SK-N-SH (cell line): Measurements from ENCODE around the gene CDS1. TPM values are rescaled to one million over a fixed set of nuclear protein-coding genes. Genes with fewer than 3 reads are reported as not detected.

ENCODE experiments used
- CTCF ChIA-PET: fragments of 300-600, 350-600 bp; formaldehyde crosslinking; extraction: SDS; loops from one replicate; lab custom pipeline; 2021; lab: Yijun Ruan, JAX
- POLR2A ChIA-PET: fragments of 350-600 bp; sonication (Branson Sonifier 250); formaldehyde crosslinking; extraction: SDS; loops from one replicate; lab custom pipeline; 2020; ENCODE audit warnings: antibody characterized with exemption, inconsistent platforms; lab: Yijun Ruan, JAX
- DNase-seq: peaks from one replicate; pipeline ENCODE4 v3.0.0; 2012
- H2AFZ ChIP-seq: fragments of 200-600 bp; sonication (generic); 2 replicates; pipeline ENCODE4 v1.8.1; 2016; ENCODE audit warnings: antibody characterized with exemption, mild to moderate bottlenecking, low read depth
- H3F3A ChIP-seq: fragments of 200-600 bp; sonication (generic); replicated peaks from 2 replicates; pipeline ENCODE3; 2016; ENCODE audit warnings: antibody characterized with exemption, mild to moderate bottlenecking; ENCODE audit not compliant: insufficient read depth
- H3K27ac ChIP-seq, 2 experiments: fragments of 200-500 bp in 1 of 2; fragments of 200-600 bp in 1 of 2; sonication (Bioruptor generic) in 1 of 2; sonication (generic), shearing (Covaris generic) in 1 of 2; 2 replicates each; pipeline versions ENCODE4 v1.5.1 to v1.6.1; 2014 to 2016; ENCODE audit warnings: low read depth in 2 of 2, inconsistent platforms in 1 of 2, low read length in 1 of 2, mild to moderate bottlenecking in 1 of 2, mixed read lengths in 1 of 2
- H3K27me3 ChIP-seq: fragments of 200-600 bp; sonication (generic), shearing (Covaris generic); 2 replicates; pipeline ENCODE4 v1.6.1; 2016; ENCODE audit warnings: mixed run types; ENCODE audit not compliant: insufficient read depth
- H3K36me3 ChIP-seq, 2 experiments: fragments of 200-500 bp in 1 of 2; fragments of 200-600 bp in 1 of 2; sonication (Bioruptor generic) in 1 of 2; sonication (generic) in 1 of 2; replicated peaks in 1 of 2; 2 replicates each; pipeline versions ENCODE3 to v1.5.1; 2014 to 2016; ENCODE audit warnings: low read length in 1 of 2, mild to moderate bottlenecking in 1 of 2; ENCODE audit not compliant: insufficient read depth in 2 of 2, control insufficient read depth in 1 of 2
- H3K4me1 ChIP-seq, 2 experiments: fragments of 200-500 bp in 1 of 2; fragments of 200-600 bp in 1 of 2; sonication (Bioruptor generic) in 1 of 2; sonication (generic), shearing (Covaris generic) in 1 of 2; 2 replicates each; pipeline versions ENCODE4 v1.5.1 to v1.6.1; 2014 to 2016; ENCODE audit warnings: low read depth in 1 of 2, low read length in 1 of 2, mixed run types in 1 of 2; ENCODE audit not compliant: insufficient read depth in 2 of 2, control insufficient read depth in 1 of 2
- H3K4me2 ChIP-seq: fragments of 200-600 bp; sonication (generic), shearing (Covaris generic); 2 replicates; pipeline ENCODE4 v1.6.1; 2017; ENCODE audit warnings: mixed run types
- H3K4me3 ChIP-seq, 2 experiments: fragments of 200-500 bp in 1 of 2; fragments of 200-600 bp in 1 of 2; sonication (Bioruptor generic) in 1 of 2; sonication (generic), shearing (Covaris generic) in 1 of 2; 2 replicates each; pipeline versions ENCODE4 v1.5.1 to v1.8.1; 2014 to 2016; ENCODE audit warnings: low read depth in 2 of 2, inconsistent platforms in 1 of 2, low read length in 1 of 2, mild to moderate bottlenecking in 1 of 2, mixed read lengths in 1 of 2, moderate library complexity in 1 of 2
- H3K79me2 ChIP-seq: fragments of 200-600 bp; sonication (generic); 2 replicates; pipeline ENCODE4 v1.8.1; 2017; ENCODE audit warnings: mild to moderate bottlenecking; ENCODE audit not compliant: insufficient read depth
- H3K9ac ChIP-seq: fragments of 200-600 bp; sonication (generic); 2 replicates; pipeline ENCODE4 v1.6.1; 2017; ENCODE audit warnings: mixed run types
- H3K9me2 ChIP-seq: fragments of 200-600 bp; sonication (generic); 2 replicates; pipeline ENCODE4 v1.6.1; 2017; ENCODE audit warnings: mixed run types
- H3K9me3 ChIP-seq: fragments of 200-600 bp; sonication (generic); 2 replicates; pipeline ENCODE4 v1.6.1; 2017; ENCODE audit warnings: mixed run types, mild to moderate bottlenecking, moderate library complexity
- H4K20me1 ChIP-seq: fragments of 200-600 bp; sonication (generic); 2 replicates; pipeline ENCODE4 v1.6.1; 2017; ENCODE audit warnings: mild to moderate bottlenecking, mixed run types; ENCODE audit not compliant: insufficient read depth
- CHD2 ChIP-seq: fragments of 150-350 bp; IDR thresholded peaks from 2 replicates; pipeline ENCODE4 v1.6.1; 2018; ENCODE audit warnings: low read length; ENCODE audit not compliant: partially characterized antibody
- ELF1 ChIP-seq: IDR thresholded peaks from 2 replicates; pipeline ENCODE4 v1.4.0; 2012
- FOXM1 ChIP-seq: IDR thresholded peaks from 2 replicates; pipeline ENCODE4 v1.4.0; 2012; ENCODE audit warnings: low read depth, mild to moderate bottlenecking
- JUND ChIP-seq: IDR thresholded peaks from 2 replicates; pipeline ENCODE4 v1.4.0; 2012
- NFIC ChIP-seq: IDR thresholded peaks from 2 replicates; pipeline ENCODE4 v1.4.0; 2012; ENCODE audit warnings: borderline replicate concordance
- POLR2AphosphoS5 ChIP-seq: IDR thresholded peaks from 2 replicates; pipeline ENCODE4 v1.6.1; 2012; ENCODE audit warnings: low read depth, low read length
- REST ChIP-seq: IDR thresholded peaks from 2 replicates; pipeline ENCODE4 v1.6.1; 2012; ENCODE audit warnings: mild to moderate bottlenecking, low read depth, low read length, moderate library complexity
- RFX5 ChIP-seq: IDR thresholded peaks from 2 replicates; pipeline ENCODE4 v1.6.1; 2012; ENCODE audit warnings: mild to moderate bottlenecking, improper control_type of control experiment, low read length
- SIN3A ChIP-seq: IDR thresholded peaks from 2 replicates; pipeline ENCODE4 v1.6.1; 2012; ENCODE audit warnings: low read depth, mild to moderate bottlenecking, low read length, moderate library complexity, borderline replicate concordance
- SMC3 ChIP-seq: IDR thresholded peaks from 2 replicates; pipeline ENCODE4 v1.6.1; 2012; ENCODE audit warnings: low read depth, low read length, improper control_type of control experiment
- TAF1 ChIP-seq: IDR thresholded peaks from 2 replicates; pipeline ENCODE4 v1.6.1; 2012; ENCODE audit warnings: low read depth, mild to moderate bottlenecking, low read length, moderate library complexity, borderline replicate concordance
- TEAD4 ChIP-seq: IDR thresholded peaks from 2 replicates; pipeline ENCODE4 v1.4.0; 2012; ENCODE audit warnings: mild to moderate bottlenecking, borderline replicate concordance; ENCODE audit not compliant: insufficient read depth
- USF1 ChIP-seq: IDR thresholded peaks from 2 replicates; pipeline ENCODE4 v1.4.0; 2012; ENCODE audit warnings: low read depth, borderline replicate concordance
- YY1 ChIP-seq: IDR thresholded peaks from 2 replicates; pipeline ENCODE4 v1.4.0; 2012; ENCODE audit warnings: low read depth, mild to moderate bottlenecking
- ZBTB33 ChIP-seq: IDR thresholded peaks from 2 replicates; pipeline ENCODE4 v1.4.0; 2012; ENCODE audit warnings: low read depth, borderline replicate concordance
- WGBS: methylation state at CpG from one replicate; pipeline ENCODE4 v1.1.6; 2017; ENCODE audit warnings: low lambda C conversion rate; 5-methylcytosine and 5-hydroxymethylcytosine counted together
- polyA plus RNA-seq, 3 experiments: library from polyadenylated mRNA; depleted of rRNA; stranded (reverse); fragments of >200 nt; gene quantifications; 2 replicates each; pipeline ENCODE4 v1.2.3, GENCODE V29; 2012

The CDS1 gene
- polyA plus RNA-seq, 1 of the 3 experiments (the other 2 are of a cell fraction) = 0.02 TPM

GRCh38 chr4:84632092-84632491, 49.2 kb downstream of the CDS1 start:
- Histone ChIP-seq H3K27ac (no peak overlapping the region), H2AFZ (no peak overlapping the region), H4K20me1 (no peaks in the 10 kb centered on the region), H3K27me3 (no peaks in the 10 kb centered on the region), H3K4me1 (no peaks in the 10 kb centered on the region), H3K9me3 (no peaks in the 10 kb centered on the region), H3K9ac (no peak overlapping the region), H3K79me2 (no peaks in the 10 kb centered on the region), H3K4me3 (no peak overlapping the region), H3F3A (no peaks in the 10 kb centered on the region), H3K9me2 (no peaks in the 10 kb centered on the region), H3K4me2 (no peak overlapping the region), H3K36me3 (no peaks in the 10 kb centered on the region)
- DNase-seq = no peak
- 96% methylated on average over 2 of the region's 2 CpGs for WGBS
- ChIA-PET POLR2A (no interaction called here), CTCF (no interaction called here)
- no peak for TF ChIP-seq CHD2
- TF ChIP-seq SMC3 = no peak
- no peak for TF ChIP-seq TAF1
- TF ChIP-seq SIN3A = no peak
- TF ChIP-seq USF1 = no peak
- TF ChIP-seq TEAD4 = no peak
- no peak for TF ChIP-seq ZBTB33
- no peak for TF ChIP-seq NFIC
- no peak for TF ChIP-seq JUND

GRCh38 chr4:84634961-84635360, 52.0 kb downstream of the CDS1 start:
- Histone ChIP-seq H4K20me1 (no peaks in the 10 kb centered on the region), H3K79me2 (no peaks in the 10 kb centered on the region), H3K9me3 (no peaks in the 10 kb centered on the region)
- POLR2A ChIA-PET = no interaction called here
- no peak for TF ChIP-seq POLR2AphosphoS5
- TF ChIP-seq REST = no peak
- TF ChIP-seq TEAD4 = no peak
- TF ChIP-seq FOXM1 = no peak
- TF ChIP-seq YY1 = no peak
- TF ChIP-seq RFX5 = no peak
- TF ChIP-seq USF1 = no peak
- no peak for TF ChIP-seq ELF1
- TF ChIP-seq, all 33 proteins: peak for 0
- Histone ChIP-seq H3K27me3 (no peaks in the 10 kb centered on the region), H3K9me2 (no peaks in the 10 kb centered on the region), H3K4me2 (no peak overlapping the region), H2AFZ (no peak overlapping the region), H3K9ac (no peak overlapping the region), H3K27ac (no peak overlapping the region), H3K4me1 (no peaks in the 10 kb centered on the region), H3K36me3 (no peaks in the 10 kb centered on the region), H3F3A (no peaks in the 10 kb centered on the region), H3K4me3 (no peak overlapping the region)
- CTCF ChIA-PET = no interaction called here
- WGBS = 20% methylated on average over 1 of the region's 1 CpG
- no peak for DNase-seq
